ENCODE data around the gene SSBP3. TPM values are rescaled to one million over a fixed set of nuclear protein-coding genes. Genes with fewer than 3 reads are reported as not detected.
A peak's percentile ranks its signal among the peaks of the same experiment; 100 is the strongest.

SSBP3 gene
- total RNA-seq, 1 donor from 2014 or later = 19.7 TPM

DNA sequence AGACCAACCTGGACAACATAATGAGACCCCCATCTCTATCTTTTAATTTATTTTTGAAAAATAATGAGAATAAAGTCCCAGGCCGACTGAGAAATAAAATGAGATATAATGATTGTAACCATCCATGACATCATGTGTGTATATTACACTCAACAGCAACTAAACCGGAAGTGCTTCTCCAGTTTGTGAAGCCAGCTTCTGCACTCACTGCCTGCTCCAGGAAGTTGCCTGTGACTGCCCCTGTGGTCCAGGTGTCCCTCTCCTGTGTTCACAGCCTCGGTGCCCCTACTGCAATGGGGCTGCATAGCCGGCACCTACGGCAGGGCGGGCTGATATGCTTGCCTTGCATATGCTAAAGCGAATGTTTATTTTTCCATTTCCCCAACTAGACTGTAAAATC, 68.3 kb downstream of the SSBP3 start:
- Histone ChIP-seq H3K4me3 (ENCODE audit: low read depth, low read length) (no peak overlapping the region), H3K27me3 (ENCODE audit: control insufficient read depth, insufficient read depth, low read length) (no peaks in the 10 kb centered on the region), H3K36me3 (ENCODE audit: control insufficient read depth, insufficient read depth, low read length) (peaks cover 1% of the 10 kb centered on the region)
- no peak for DNase-seq (ENCODE audit: low read depth)
- TF ChIP-seq, protein P1, sequence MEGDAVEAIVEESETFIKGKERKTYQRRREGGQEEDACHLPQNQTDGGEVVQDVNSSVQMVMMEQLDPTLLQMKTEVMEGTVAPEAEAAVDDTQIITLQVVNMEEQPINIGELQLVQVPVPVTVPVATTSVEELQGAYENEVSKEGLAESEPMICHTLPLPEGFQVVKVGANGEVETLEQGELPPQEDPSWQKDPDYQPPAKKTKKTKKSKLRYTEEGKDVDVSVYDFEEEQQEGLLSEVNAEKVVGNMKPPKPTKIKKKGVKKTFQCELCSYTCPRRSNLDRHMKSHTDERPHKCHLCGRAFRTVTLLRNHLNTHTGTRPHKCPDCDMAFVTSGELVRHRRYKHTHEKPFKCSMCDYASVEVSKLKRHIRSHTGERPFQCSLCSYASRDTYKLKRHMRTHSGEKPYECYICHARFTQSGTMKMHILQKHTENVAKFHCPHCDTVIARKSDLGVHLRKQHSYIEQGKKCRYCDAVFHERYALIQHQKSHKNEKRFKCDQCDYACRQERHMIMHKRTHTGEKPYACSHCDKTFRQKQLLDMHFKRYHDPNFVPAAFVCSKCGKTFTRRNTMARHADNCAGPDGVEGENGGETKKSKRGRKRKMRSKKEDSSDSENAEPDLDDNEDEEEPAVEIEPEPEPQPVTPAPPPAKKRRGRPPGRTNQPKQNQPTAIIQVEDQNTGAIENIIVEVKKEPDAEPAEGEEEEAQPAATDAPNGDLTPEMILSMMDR (IDR thresholded peaks at IDR 0.05; ENCODE audit: insufficient read depth, low read length, poor library complexity, severe bottlenecking) = no peak

DNA sequence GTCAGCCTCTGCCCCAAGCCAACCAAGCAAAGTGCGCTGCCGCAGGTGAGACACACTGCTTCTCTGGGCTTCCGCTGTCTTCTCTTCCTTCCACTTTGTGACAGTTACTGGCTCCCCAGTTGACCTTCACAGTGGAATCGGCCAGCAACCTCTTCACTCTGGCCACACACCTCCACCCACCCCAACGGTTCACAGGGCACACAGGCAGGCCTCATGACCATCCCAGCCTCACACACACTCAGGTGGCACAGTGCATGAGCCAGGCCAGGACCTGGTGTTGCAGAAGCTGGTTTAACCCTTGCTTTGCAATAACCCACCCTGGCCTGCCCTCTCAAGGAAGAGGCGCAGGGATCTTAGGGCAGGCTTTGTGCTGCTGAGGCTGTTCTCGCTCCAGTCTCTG, 69.2 kb downstream of the SSBP3 start:
- TF ChIP-seq, protein P1 (IDR thresholded peaks at IDR 0.05; ENCODE audit: insufficient read depth, low read length, poor library complexity, severe bottlenecking) = no peak
- Histone ChIP-seq H3K4me3 (ENCODE audit: low read depth, low read length) (no peak overlapping the region), H3K27me3 (ENCODE audit: control insufficient read depth, insufficient read depth, low read length) (no peaks in the 10 kb centered on the region), H3K36me3 (ENCODE audit: control insufficient read depth, insufficient read depth, low read length) (peaks cover 1% of the 10 kb centered on the region)
- DNase-seq (ENCODE audit: low read depth) = no peak

DNA sequence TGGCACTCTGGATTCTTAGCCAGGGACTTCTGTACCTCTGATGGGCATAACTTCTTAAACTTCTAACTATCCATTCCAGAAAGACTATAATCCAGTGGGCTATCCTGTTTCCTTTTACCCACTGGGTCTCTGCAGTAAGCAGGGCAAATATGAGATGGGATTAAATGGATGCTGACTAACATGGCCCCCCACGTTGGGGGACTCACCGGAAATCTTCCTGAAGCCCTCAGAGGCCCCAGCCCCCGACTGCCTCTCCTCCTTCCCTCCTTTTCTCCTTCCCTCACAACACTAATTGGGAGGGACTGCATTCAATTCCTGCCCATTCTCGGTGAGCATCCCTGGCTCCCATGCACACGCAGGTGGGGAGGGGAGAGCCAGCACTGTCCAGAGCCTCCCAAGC, 70.1 kb downstream of the SSBP3 start:
- DNase-seq (ENCODE audit: low read depth) = no peak
- Histone ChIP-seq H3K36me3 (ENCODE audit: control insufficient read depth, insufficient read depth, low read length) (peaks cover 1% of the 10 kb centered on the region), H3K4me3 (ENCODE audit: low read depth, low read length) (no peak overlapping the region), H3K27me3 (ENCODE audit: control insufficient read depth, insufficient read depth, low read length) (no peaks in the 10 kb centered on the region)
- TF ChIP-seq, protein P1 (IDR thresholded peaks at IDR 0.05; ENCODE audit: insufficient read depth, low read length, poor library complexity, severe bottlenecking) = no peak

DNA sequence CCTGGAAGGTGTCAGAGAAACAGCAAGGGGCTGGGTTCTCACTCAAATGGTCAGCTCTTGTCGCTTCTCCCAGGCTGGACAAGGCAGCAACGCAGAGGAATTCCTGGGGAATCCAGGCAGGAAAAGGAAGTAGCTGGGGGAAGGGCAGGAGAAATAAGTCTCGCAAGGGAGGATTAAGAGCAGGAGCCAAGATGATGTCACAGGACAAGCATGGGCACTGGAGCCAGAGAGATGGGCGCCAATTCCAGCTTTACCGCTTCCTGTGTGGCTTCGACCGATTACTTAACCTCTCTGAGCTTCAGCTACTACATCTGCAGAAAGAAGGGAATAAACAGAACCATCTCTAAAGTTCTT, 70.5 kb downstream of the SSBP3 start:
- no peak overlapping the region for H3K4me3 ChIP-seq (ENCODE audit: low read depth, low read length)
- peaks cover 1% of the 10 kb centered on the region for H3K36me3 ChIP-seq (ENCODE audit: control insufficient read depth, insufficient read depth, low read length)
- TF ChIP-seq, protein P1 (IDR thresholded peaks at IDR 0.05; ENCODE audit: insufficient read depth, low read length, poor library complexity, severe bottlenecking) = no peak
- H3K27me3 ChIP-seq (ENCODE audit: control insufficient read depth, insufficient read depth, low read length) = no peaks in the 10 kb centered on the region
- DNase-seq (ENCODE audit: low read depth) = peak; percentile 51

DNA sequence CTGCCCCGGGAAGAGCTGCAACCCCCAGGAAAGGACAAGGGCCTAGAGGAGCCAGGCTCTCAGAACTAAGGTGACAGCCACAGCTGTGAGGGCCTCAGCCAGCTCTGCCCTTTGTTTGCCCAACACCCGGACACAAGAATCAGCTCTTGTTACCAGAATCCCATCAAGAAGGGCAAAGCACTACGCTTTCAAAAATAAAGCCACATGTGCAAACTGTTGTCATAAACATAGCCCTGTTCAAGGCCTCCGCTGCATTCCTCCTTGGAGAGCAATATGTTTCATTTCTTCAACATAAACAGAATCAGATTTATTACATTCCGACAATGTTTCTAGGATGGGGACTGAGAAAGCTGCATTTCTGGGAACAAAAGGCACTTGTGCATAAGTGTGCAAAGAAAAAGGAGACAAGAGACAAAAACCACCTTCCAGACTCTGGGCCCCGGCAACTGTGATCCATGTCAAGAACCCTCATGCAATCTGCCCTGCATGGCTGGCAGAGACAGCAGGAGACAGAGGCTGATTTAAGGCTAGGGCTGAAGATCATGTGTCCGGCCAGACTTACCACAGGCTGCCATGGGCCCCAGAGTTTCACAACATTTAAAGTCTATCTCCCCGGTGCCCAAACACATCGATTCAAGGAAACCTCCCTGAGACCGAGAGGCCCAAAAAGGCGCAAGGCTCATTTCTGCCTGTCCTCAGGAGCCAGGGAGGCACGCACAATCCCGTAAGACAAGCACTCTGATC, 71.0 kb downstream of the SSBP3 start:
- Histone ChIP-seq H3K27me3 (ENCODE audit: control insufficient read depth, insufficient read depth, low read length) (no peaks in the 10 kb centered on the region), H3K36me3 (ENCODE audit: control insufficient read depth, insufficient read depth, low read length) (peaks cover 1% of the 10 kb centered on the region), H3K4me3 (ENCODE audit: low read depth, low read length) (no peak overlapping the region)
- TF ChIP-seq, protein P1 (IDR thresholded peaks at IDR 0.05; ENCODE audit: insufficient read depth, low read length, poor library complexity, severe bottlenecking) = no peak
- DNase-seq (ENCODE audit: low read depth) = no peak

Data from kidney epithelial cell (primary cell).